Measurements from ENCODE around the gene THRSP. TPM values are rescaled to one million over a fixed set of nuclear protein-coding genes. Genes with fewer than 3 reads are reported as not detected.
A peak's percentile ranks its signal among the peaks of the same experiment; 100 is the strongest.
"Not testable (repeated sequence)": the region's sequence is repeated elsewhere in the genome, so short reads cannot be mapped to it uniquely, and the experiment has no call there.

THRSP gene
- total and polyA plus RNA-seq, 2 of the 4 experiments (the other 2 are of a cell fraction) = not detected

DNA sequence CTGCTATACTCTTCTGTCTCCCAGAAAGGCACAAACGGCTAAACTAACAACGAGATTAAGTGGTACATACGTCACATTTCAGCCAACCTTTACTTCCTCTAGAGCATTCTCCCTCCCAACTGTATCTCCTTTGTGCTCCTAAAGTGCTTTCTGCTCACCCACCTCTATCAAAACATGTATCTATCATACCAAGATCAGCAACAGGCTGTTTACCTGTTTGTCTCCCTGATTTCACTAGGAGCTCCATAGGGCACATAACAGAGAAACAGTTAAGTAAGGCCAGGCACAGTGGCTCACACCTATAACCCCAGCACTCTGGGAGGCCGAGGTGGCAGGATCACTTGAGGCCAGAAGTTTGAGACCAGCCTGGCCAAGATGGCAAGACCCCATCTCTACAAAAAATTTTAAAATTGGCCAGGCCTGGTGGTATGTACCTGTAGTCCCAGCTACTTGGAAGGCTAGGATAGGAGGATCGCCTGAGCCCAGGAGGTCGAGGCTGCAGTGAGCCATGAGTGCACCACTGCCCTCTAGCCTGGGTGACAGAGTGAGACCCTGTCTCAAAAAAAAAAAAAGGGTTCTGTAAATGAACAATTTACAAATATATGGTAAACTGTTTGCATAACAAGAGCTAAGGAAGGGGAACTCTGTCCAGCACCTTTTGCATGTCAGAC, 13.2 kb downstream of the THRSP start:
- Histone ChIP-seq H3K56ac (ENCODE audit: extremely low read depth, insufficient read depth, low read length) (no peak overlapping the region), H3K27me3 (ENCODE audit: control insufficient read depth, insufficient read depth, low read length) (no peaks in the 10 kb centered on the region), H2AFZ (replicated peaks; ENCODE audit: low read length, poor library complexity) (no peak overlapping the region), H4K20me1 (ENCODE audit: insufficient read depth, low read length) (peaks cover 37% of the 10 kb centered on the region), H2AK5ac (ENCODE audit: low read depth, low read length) (no peak overlapping the region), H3K23ac (ENCODE audit: low read depth, low read length) (0 out of 2 replicates have a peak overlapping the region, but pooled peaks have one; percentile 59), H2BK120ac (ENCODE audit: low read depth, low read length) (no peak overlapping the region), H3K4me1 (ENCODE audit: control insufficient read depth, insufficient read depth, low read length) (peaks cover 4% of the 10 kb centered on the region; the same call in 1 of the 2 replicates), H3K14ac (replicated peaks; ENCODE audit: low read depth, low read length) (no peak overlapping the region), H2AK9ac (replicated peaks; ENCODE audit: low read depth, low read length, poor library complexity) (no peak overlapping the region), H3K9me3 (ENCODE audit: control insufficient read depth, insufficient read depth, low read length) (no peaks in the 10 kb centered on the region), H4K8ac (ENCODE audit: low read depth in 2 of 2, low read length in 2 of 2) (no peak overlapping the region), H3K4me3 (ENCODE audit: insufficient read depth, low read depth, low read length) (no peak overlapping the region), H3K27ac (ENCODE audit: insufficient read depth, low read length) (no peak overlapping the region), H3K4me2 (ENCODE audit: low read depth, low read length) (no peak overlapping the region), H2BK20ac (ENCODE audit: low read depth, low read length) (no peak overlapping the region), H2BK5ac (ENCODE audit: low read depth, low read length, poor library complexity, severe bottlenecking) (no peak overlapping the region), H3K9ac (ENCODE audit: low read depth, low read length) (no peak overlapping the region), H3K4ac (ENCODE audit: low read depth, low read length) (no peak overlapping the region), H3K36me3 (ENCODE audit: control insufficient read depth, insufficient read depth, low read length) (peaks cover 6% of the 10 kb centered on the region), H3K18ac (ENCODE audit: low read depth, low read length) (no peak overlapping the region), H4K91ac (ENCODE audit: insufficient read depth, low read depth, low read length) (no peak overlapping the region), H2BK15ac (ENCODE audit: low read depth, low read length) (no peak overlapping the region), H3K9me1 (ENCODE audit: insufficient read depth, low read length) (peaks cover 17% of the 10 kb centered on the region), H4K5ac (ENCODE audit: low read depth, low read length) (no peak overlapping the region), H3K79me1 (ENCODE audit: low read depth in 1 of 2, low read length in 2 of 2) (peaks cover 17 to 61% of the 10 kb centered on the region in 2 experiments)
- dilution Hi-C loops (cut with HindIII; ENCODE audit: low sequenced_read_pairs, unreplicated experiment) (no loop called here), in situ Hi-C loops (cut with MboI; ENCODE audit: low sequenced_read_pairs) (no loop called here), intact Hi-C loops (cut with micrococcal nuclease) (no loop called here)
- WGBS, 2 experiments (ENCODE audit: extremely low coverage in 2 of 2, insufficient read length in 1 of 2) = 80% methylated on average over 3 of the region's 6 CpGs; no CpG with 5 or more reads in 1 of the 2 experiments
- POLR2A ChIA-PET (ENCODE audit: unreplicated experiment) = no interaction called here
- DNase-seq = no peak
- no TSS peak for BruUV-seq (replicated peaks)
- no peak for ATAC-seq (ENCODE audit: low read depth)
- TF ChIP-seq, protein P1, sequence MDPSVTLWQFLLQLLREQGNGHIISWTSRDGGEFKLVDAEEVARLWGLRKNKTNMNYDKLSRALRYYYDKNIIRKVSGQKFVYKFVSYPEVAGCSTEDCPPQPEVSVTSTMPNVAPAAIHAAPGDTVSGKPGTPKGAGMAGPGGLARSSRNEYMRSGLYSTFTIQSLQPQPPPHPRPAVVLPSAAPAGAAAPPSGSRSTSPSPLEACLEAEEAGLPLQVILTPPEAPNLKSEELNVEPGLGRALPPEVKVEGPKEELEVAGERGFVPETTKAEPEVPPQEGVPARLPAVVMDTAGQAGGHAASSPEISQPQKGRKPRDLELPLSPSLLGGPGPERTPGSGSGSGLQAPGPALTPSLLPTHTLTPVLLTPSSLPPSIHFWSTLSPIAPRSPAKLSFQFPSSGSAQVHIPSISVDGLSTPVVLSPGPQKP (IDR thresholded peaks at IDR 0.05; ENCODE audit: borderline replicate concordance, low read depth, low read length) = no peak
- no peak for TF ChIP-seq RAD21 (IDR thresholded peaks at IDR 0.05; ENCODE audit: low read length)
- CTCF ChIA-PET = interaction anchor here (0.6 to 1.9 kb wide), 2 partner anchors 11 to 31 kb away, joined by 3 to 4 read pairs; no protein-coding TSS in a partner anchor

DNA sequence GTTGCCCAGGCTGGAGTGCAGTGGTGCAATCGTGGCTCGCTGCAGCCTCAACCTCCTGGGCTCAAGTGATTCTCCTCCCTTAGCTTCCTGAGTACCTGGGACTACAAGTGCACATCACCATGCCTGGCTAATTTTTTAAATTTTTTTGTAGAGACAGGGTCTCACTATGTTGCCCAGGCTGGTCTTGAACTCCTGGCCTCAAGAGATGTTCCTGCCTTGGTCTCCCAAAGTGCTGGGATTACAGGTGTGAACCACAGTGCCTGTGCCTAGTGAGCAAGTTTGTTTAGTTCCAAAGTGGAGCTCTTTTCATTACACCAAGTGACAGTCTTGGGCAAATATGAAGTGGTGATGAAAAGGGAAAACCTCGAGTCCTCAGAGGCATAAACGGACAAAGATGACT, 13.9 kb downstream of the THRSP start:
- H2BK120ac ChIP-seq (ENCODE audit: low read depth, low read length); H3K27me3 ChIP-seq (ENCODE audit: control insufficient read depth, insufficient read depth, low read length); DNase-seq; H3K4ac ChIP-seq (ENCODE audit: low read depth, low read length); H4K91ac ChIP-seq (ENCODE audit: insufficient read depth, low read depth, low read length); H3K4me3 ChIP-seq (ENCODE audit: insufficient read depth, low read depth, low read length); H2BK5ac ChIP-seq (ENCODE audit: low read depth, low read length, poor library complexity, severe bottlenecking); H3K14ac ChIP-seq (replicated peaks; ENCODE audit: low read depth, low read length); H3K9ac ChIP-seq (ENCODE audit: low read depth, low read length); H3K18ac ChIP-seq (ENCODE audit: low read depth, low read length); in situ Hi-C loops (cut with MboI; ENCODE audit: low sequenced_read_pairs); H2AFZ ChIP-seq (replicated peaks; ENCODE audit: low read length, poor library complexity); intact Hi-C loops (cut with micrococcal nuclease); H3K36me3 ChIP-seq (ENCODE audit: control insufficient read depth, insufficient read depth, low read length); H2AK9ac ChIP-seq (replicated peaks; ENCODE audit: low read depth, low read length, poor library complexity); H3K56ac ChIP-seq (ENCODE audit: extremely low read depth, insufficient read depth, low read length); dilution Hi-C loops (cut with HindIII; ENCODE audit: low sequenced_read_pairs, unreplicated experiment); H2BK20ac ChIP-seq (ENCODE audit: low read depth, low read length); POLR2A ChIA-PET (ENCODE audit: unreplicated experiment); H4K5ac ChIP-seq (ENCODE audit: low read depth, low read length); H2BK15ac ChIP-seq (ENCODE audit: low read depth, low read length); H3K4me1 ChIP-seq (ENCODE audit: control insufficient read depth, insufficient read depth, low read length); H3K9me3 ChIP-seq (ENCODE audit: control insufficient read depth, insufficient read depth, low read length); ATAC-seq (ENCODE audit: low read depth); H3K27ac ChIP-seq (ENCODE audit: insufficient read depth, low read length); H2AK5ac ChIP-seq (ENCODE audit: low read depth, low read length); BruUV-seq (replicated peaks): not testable (repeated sequence)
- Histone ChIP-seq H3K9me1 (ENCODE audit: insufficient read depth, low read length) (peaks cover 17% of the 10 kb centered on the region), H3K23ac (ENCODE audit: low read depth, low read length) (peak overlapping the region; percentile 58; the same call in 1 of the 2 replicates), H3K79me1 (ENCODE audit: low read depth in 1 of 2, low read length in 2 of 2) (peaks cover 15 to 55% of the 10 kb centered on the region in 2 experiments), H4K8ac (ENCODE audit: low read depth in 2 of 2, low read length in 2 of 2) (0 out of 4 replicates have a peak overlapping the region, but pooled peaks of 1 of the 2 experiments have one; percentile 1), H3K4me2 (ENCODE audit: low read depth, low read length) (peak overlapping the region; percentile 38), H4K20me1 (ENCODE audit: insufficient read depth, low read length) (peaks cover 33% of the 10 kb centered on the region)
- WGBS, 2 experiments (ENCODE audit: extremely low coverage in 2 of 2, insufficient read length in 1 of 2) = 90% methylated on average over 2 of the region's 4 CpGs; no CpG with 5 or more reads in 1 of the 2 experiments
- CTCF ChIA-PET = interaction anchor here (0.6 to 1.1 kb wide), 2 partner anchors 10 to 31 kb away, joined by 3 read pairs; no protein-coding TSS in a partner anchor

Data from IMR-90 (cell line).